ENCODE results near the gene GJB1. TPM values are rescaled to one million over a fixed set of nuclear protein-coding genes. Genes with fewer than 3 reads are reported as not detected.

GJB1 gene
- total and polyA plus RNA-seq, 11 donors: not detected

- no peak for DNase-seq
- no peaks in the 10 kb centered on the region for H3K9me3 ChIP-seq
- H3K4me1 ChIP-seq: no peaks in the 10 kb centered on the region
- TF ChIP-seq POLR2A (IDR thresholded peaks at IDR 0.05) (no peak), CTCF (IDR thresholded peaks at IDR 0.05) (no peak)
- H3K27ac ChIP-seq: no peak overlapping the region
- H3K27me3 ChIP-seq: no peaks in the 10 kb centered on the region
- H3K4me3 ChIP-seq: no peak overlapping the region
- H3K36me3 ChIP-seq: no peaks in the 10 kb centered on the region
- WGBS, 4 donors: 77 to 87% (median 83%) methylated on average over 6 to 7 of the region's 7 CpGs
- intact Hi-C loops (cut with DNase I): no loop called here
- no peak for ATAC-seq
Measured at GRCh38 chrX:71199252-71200008, 23.6 kb upstream of the GJB1 start.

- Histone ChIP-seq H3K27me3 (peaks cover 0 to 7% (median 0%) of the 10 kb centered on the region in 9 donors), H3K9me3 (no peaks in the 10 kb centered on the region), H3K36me3 (no peaks in the 10 kb centered on the region), H3K27ac (no peak overlapping the region), H3K4me3 (no peak overlapping the region), H3K4me1 (no peaks in the 10 kb centered on the region)
- TF ChIP-seq POLR2A (IDR thresholded peaks at IDR 0.05): no peak
- TF ChIP-seq CTCF (IDR thresholded peaks at IDR 0.05): no peak
- intact Hi-C loops (cut with DNase I): loop anchor here in 1 of 10 donors (10.0 kb wide), 1 partner anchor 56 kb away; no protein-coding TSS in a partner anchor
- ATAC-seq: no peak
- DNase-seq: no peak
- WGBS, 4 donors: 76 to 94% (median 86%) methylated on average over 3 of the region's 3 CpGs
Measured at GRCh38 chrX:71210816-71211215, 12.2 kb upstream of the GJB1 start.

GRCh38 chrX:71212536-71212935 is 10.5 kb upstream of the GJB1 start:
- intact Hi-C loops (cut with DNase I): loop anchor here in 1 of 10 donors (10.0 kb wide), 1 partner anchor 58 kb away; no protein-coding TSS in a partner anchor
- H3K4me3 ChIP-seq: no peak overlapping the region
- no peak for ATAC-seq
- H3K9me3 ChIP-seq: no peaks in the 10 kb centered on the region
- no peaks in the 10 kb centered on the region for H3K36me3 ChIP-seq
- no peaks in the 10 kb centered on the region for H3K4me1 ChIP-seq
- no peak for DNase-seq
- WGBS, 4 donors: 50 to 64% (median 61%) methylated on average over 5 of the region's 5 CpGs
- TF ChIP-seq CTCF (IDR thresholded peaks at IDR 0.05) (no peak), POLR2A (IDR thresholded peaks at IDR 0.05) (no peak)
- H3K27me3 ChIP-seq: peaks cover 0 to 7% (median 0%) of the 10 kb centered on the region in 9 donors
- no peak overlapping the region for H3K27ac ChIP-seq

- TF ChIP-seq CTCF (IDR thresholded peaks at IDR 0.05) (no peak), POLR2A (IDR thresholded peaks at IDR 0.05) (no peak)
- Histone ChIP-seq H3K9me3 (no peaks in the 10 kb centered on the region), H3K4me1 (no peaks in the 10 kb centered on the region), H3K27me3 (peaks cover 0 to 7% (median 0%) of the 10 kb centered on the region in 9 donors), H3K36me3 (no peaks in the 10 kb centered on the region), H3K27ac (no peak overlapping the region), H3K4me3 (no peak overlapping the region)
- no peak for ATAC-seq
- intact Hi-C loops (cut with DNase I): loop anchor here in 1 of 10 donors (10.0 kb wide), 1 partner anchor 59 kb away; no protein-coding TSS in a partner anchor
- DNase-seq: no peak
- WGBS, 4 donors: 71 to 91% (median 89%) methylated on average over 1 of the region's 1 CpG
Measured at GRCh38 chrX:71214152-71214551, 8.9 kb upstream of the GJB1 start.

Measured in heart left ventricle (tissue), 16 donors.